Neural cell (in vitro differentiated cells): ENCODE measurements around the gene PLA2G3. TPM values are rescaled to one million over a fixed set of nuclear protein-coding genes. Genes with fewer than 3 reads are reported as not detected.

Experiments
- H2AFZ ChIP-seq: fragments of 200-600, 300-800 bp; sonication (generic), shearing (Covaris generic); 2 replicates; pipeline ENCODE4 v1.6.0; 2014; ENCODE audit warnings: low read depth, mild to moderate bottlenecking, antibody characterized with exemption, low read length, moderate library complexity
- H3F3A ChIP-seq: fragments of 200-600 bp; shearing (Covaris generic); 2 replicates; pipeline ENCODE4 v1.6.1; 2016; ENCODE audit warnings: mild to moderate bottlenecking, moderate library complexity, mixed read lengths, antibody characterized with exemption, low read length; ENCODE audit not compliant: insufficient read depth, poor library complexity, severe bottlenecking
- H3K27ac ChIP-seq: fragments of 200-600, 300-800 bp; sonication (generic), shearing (Covaris generic); 2 replicates; pipeline ENCODE4 v1.5.1; 2014; ENCODE audit warnings: mild to moderate bottlenecking, low read length, moderate library complexity
- H3K27me3 ChIP-seq: fragments of 300-800, 200-600 bp; sonication (generic), shearing (Covaris generic); 2 replicates; pipeline ENCODE4 v1.6.0; 2014; ENCODE audit warnings: mild to moderate bottlenecking, low read depth, low read length, moderate library complexity; ENCODE audit not compliant: insufficient read depth
- H3K36me3 ChIP-seq: fragments of 300-800, 200-600 bp; sonication (generic), shearing (Covaris generic); 2 replicates; pipeline ENCODE4 v1.5.1; 2014; ENCODE audit warnings: mild to moderate bottlenecking, antibody characterized with exemption, low read length, moderate library complexity; ENCODE audit not compliant: insufficient read depth
- H3K4me2 ChIP-seq: fragments of 300-800, 200-600 bp; sonication (generic), shearing (Covaris generic); 2 replicates; pipeline ENCODE4 v1.6.0; 2014; ENCODE audit warnings: mild to moderate bottlenecking, low read length
- H3K4me3 ChIP-seq: fragments of 300-800, 200-600 bp; sonication (generic), shearing (Covaris generic); 2 replicates; pipeline ENCODE4 v1.5.1; 2014; ENCODE audit warnings: mild to moderate bottlenecking, low read length, moderate library complexity
- H3K79me2 ChIP-seq: fragments of 200-600 bp; shearing (Covaris generic); replicated peaks from 2 replicates; pipeline ENCODE4 v1.6.0; 2014; ENCODE audit warnings: mild to moderate bottlenecking, low read length, moderate library complexity; ENCODE audit not compliant: insufficient read depth
- H3K9ac ChIP-seq: fragments of 300-800, 200-600 bp; sonication (generic), shearing (Covaris generic); 2 replicates; pipeline ENCODE4 v1.6.1; 2016; ENCODE audit warnings: mild to moderate bottlenecking, low read length, mixed read lengths
- H3K9me2 ChIP-seq: fragments of 200-600 bp; shearing (Covaris generic); 2 replicates; pipeline ENCODE4 v1.6.1; 2016; ENCODE audit warnings: mild to moderate bottlenecking, low read length, mixed read lengths; ENCODE audit not compliant: insufficient read depth
- H3K9me3 ChIP-seq: fragments of 200-600, 300-800 bp; sonication (generic), shearing (Covaris generic); 2 replicates; pipeline ENCODE4 v1.6.1; 2016; ENCODE audit warnings: mild to moderate bottlenecking, mixed run types, low read length, moderate library complexity, mixed read lengths
- H4K20me1 ChIP-seq: fragments of 200-600 bp; shearing (Covaris generic); 2 replicates; pipeline ENCODE4 v1.6.1; 2016; ENCODE audit warnings: mild to moderate bottlenecking, mixed run types; ENCODE audit not compliant: insufficient read depth
- CTCF ChIP-seq: fragments of 450-650 bp; IDR thresholded peaks from 2 replicates; pipeline ENCODE4 v1.5.1; 2014; ENCODE audit warnings: antibody characterized with exemption, mild to moderate bottlenecking, moderate library complexity; ENCODE audit not compliant: poor library complexity, severe bottlenecking
- EP300 ChIP-seq: fragments of 450-650 bp; conservative IDR thresholded peaks from 2 replicates; pipeline ENCODE4 v1.6.1; 2014; ENCODE audit warnings: antibody characterized with exemption, mild to moderate bottlenecking, moderate library complexity; ENCODE audit not compliant: poor library complexity, severe bottlenecking
- EZH2 ChIP-seq: fragments of 200-600, 300-800 bp; shearing (Covaris generic), sonication (generic); IDR thresholded peaks from 2 replicates; pipeline ENCODE4 v1.6.1; 2014; ENCODE audit warnings: antibody characterized with exemption, low read length, borderline replicate concordance, mild to moderate bottlenecking; ENCODE audit not compliant: insufficient read depth, poor library complexity, severe bottlenecking
- MXI1 ChIP-seq: fragments of 450-650 bp; conservative IDR thresholded peaks from 2 replicates; pipeline ENCODE4 v1.6.1; 2014; ENCODE audit warnings: antibody characterized with exemption, mild to moderate bottlenecking; ENCODE audit not compliant: poor library complexity, severe bottlenecking
- POLR2AphosphoS5 ChIP-seq: IDR thresholded peaks from 2 replicates; pipeline ENCODE4 v1.6.1; 2012
- RAD21 ChIP-seq: fragments of 450-650 bp; conservative IDR thresholded peaks from 2 replicates; pipeline ENCODE4 v1.6.1; 2014; ENCODE audit warnings: antibody characterized with exemption, mild to moderate bottlenecking, moderate library complexity
- REST ChIP-seq: IDR thresholded peaks from 2 replicates; pipeline ENCODE4 v1.6.1; 2012; ENCODE audit warnings: borderline replicate concordance
- SMC3 ChIP-seq: fragments of 450-650 bp; conservative IDR thresholded peaks from 2 replicates; pipeline ENCODE4 v1.6.1; 2014; ENCODE audit warnings: antibody characterized with exemption, mild to moderate bottlenecking, moderate library complexity; ENCODE audit not compliant: poor library complexity
- TAF1 ChIP-seq: IDR thresholded peaks from 2 replicates; pipeline ENCODE4 v1.6.1; 2012; ENCODE audit warnings: low read depth
- polyA plus RNA-seq: library from polyadenylated mRNA; depleted of rRNA; stranded (reverse); fragments of >200 nt; gene quantifications from 2 replicates; pipeline ENCODE4 v1.2.3, GENCODE V29; 2014

PLA2G3 gene
- polyA plus RNA-seq, 1 donor from 2014 or later = not detected

GRCh38 chr22:31150615-31151014 is 10.3 kb upstream of the PLA2G3 start:
- no peak overlapping the region for H2AFZ ChIP-seq
- no peaks in the 10 kb centered on the region for H3F3A ChIP-seq
- H3K27ac ChIP-seq = no peak overlapping the region

GRCh38 chr22:31148953-31149627 is 8.8 kb upstream of the PLA2G3 start:
- Histone ChIP-seq H3K4me2 (no peak overlapping the region), H3K9ac (no peak overlapping the region), H2AFZ (no peak overlapping the region), H3K9me3 (no peaks in the 10 kb centered on the region), H3F3A (no peaks in the 10 kb centered on the region), H3K36me3 (no peaks in the 10 kb centered on the region), H3K27ac (no peak overlapping the region), H3K27me3 (no peaks in the 10 kb centered on the region), H4K20me1 (no peaks in the 10 kb centered on the region), H3K4me3 (no peak overlapping the region), H3K9me2 (no peaks in the 10 kb centered on the region), H3K79me2 (no peaks in the 10 kb centered on the region)
- TF ChIP-seq EZH2 (no peak), SMC3 (peak; percentile 64), CTCF (peak; percentile 67), MXI1 (no peak)

More at GRCh38 chr22:31150615-31151014, 10.3 kb upstream of the PLA2G3 start:
- Histone ChIP-seq H3K4me3 (no peak overlapping the region), H3K9me3 (no peaks in the 10 kb centered on the region), H3K79me2 (no peaks in the 10 kb centered on the region), H4K20me1 (no peaks in the 10 kb centered on the region), H3K36me3 (no peaks in the 10 kb centered on the region), H3K4me2 (no peak overlapping the region), H3K9me2 (no peaks in the 10 kb centered on the region), H3K27me3 (no peaks in the 10 kb centered on the region), H3K9ac (no peak overlapping the region)
- TF ChIP-seq EZH2 (no peak), TAF1 (no peak), EP300 (no peak), SMC3 (no peak), RAD21 (no peak), POLR2AphosphoS5 (no peak), MXI1 (no peak), CTCF (no peak), REST (no peak)
